GM18505 (cell line): ENCODE measurements around the gene PRKACA.
A peak's percentile ranks its signal among the peaks of the same experiment; 100 is the strongest.

Experiments
- ATAC-seq: cut with Tn5 transposase; IDR thresholded peaks from one replicate; pipeline ENCODE4 v1.9.1; 2021; ENCODE audit not compliant: unreplicated experiment
- POLR2A ChIP-seq: IDR thresholded peaks from 4 replicates; pipeline ENCODE4 v1.6.1; 2011; ENCODE audit warnings: borderline replicate concordance; ENCODE audit not compliant: insufficient read depth, insufficient read length; ENCODE audit errors: extremely low read depth

The PRKACA gene

DNA sequence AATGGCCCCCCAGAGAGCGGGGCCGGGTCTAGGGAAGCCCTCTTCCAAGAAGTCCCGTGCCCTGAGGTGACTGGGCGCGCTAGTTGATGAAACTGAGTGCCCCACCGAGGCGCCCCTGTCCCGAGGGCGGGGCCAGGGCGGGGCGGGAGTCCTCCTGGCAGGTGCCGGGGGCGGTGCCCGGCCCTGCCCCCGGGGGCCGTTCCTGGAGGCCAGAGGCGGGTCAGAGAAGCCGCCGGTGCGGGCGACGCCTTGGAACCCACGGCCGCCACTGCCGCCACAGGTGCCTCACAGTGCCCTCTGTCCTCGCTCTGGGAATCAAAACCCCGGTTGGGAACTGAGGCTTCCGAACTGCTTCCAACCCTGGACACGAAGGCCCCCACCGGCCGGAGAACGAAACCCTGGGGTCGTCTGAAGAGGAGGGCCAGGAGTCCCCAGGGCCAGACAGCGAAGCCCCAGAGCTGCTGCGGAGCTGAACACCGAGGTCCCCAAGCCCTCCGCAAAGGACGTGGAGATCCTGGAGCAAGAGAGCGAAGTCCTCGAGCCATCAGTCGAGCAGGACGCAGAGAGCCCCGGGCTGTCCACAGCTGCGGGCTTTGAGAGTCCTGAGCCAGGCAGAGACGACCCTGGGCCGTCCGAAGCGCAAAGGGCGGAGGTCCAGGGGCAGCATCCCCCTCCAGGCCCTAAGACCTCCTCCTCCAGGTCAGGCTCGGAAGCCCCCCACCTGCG lies 44.9 kb downstream of the PRKACA start, which contains the start of gene MISP3:
TSS of gene MISP3 (plus strand) at position 252 of the 726 bp plus-strand sequence. CDS start 524 bp downstream, outside the sequence.
- TF ChIP-seq POLR2A, result no peak
- peak; percentile 16 for ATAC-seq

GRCh38 chr19:14070268-14071050 lies 47.1 kb downstream of the PRKACA start:
- TF ChIP-seq POLR2A, result no peak
- ATAC-seq, result no peak

DNA sequence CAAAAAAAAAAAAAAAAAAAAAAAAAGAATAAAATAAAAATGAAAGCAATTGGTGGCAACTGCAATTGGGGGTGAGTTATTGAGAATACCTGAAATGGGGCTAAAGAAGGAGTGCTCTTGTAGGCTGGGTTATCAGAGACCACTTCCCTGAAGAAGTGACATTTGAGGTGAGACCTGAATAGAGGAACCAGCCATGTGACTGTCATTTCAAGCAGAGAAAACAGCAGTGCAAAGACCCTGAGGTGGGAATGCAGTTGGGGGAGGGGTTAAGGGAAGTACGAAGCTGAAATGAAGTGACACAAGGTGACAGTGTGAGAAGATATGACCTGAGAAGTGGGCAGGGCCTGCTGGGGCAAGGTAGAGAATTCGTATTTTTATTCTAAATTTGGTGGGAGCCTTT lies 51.4 kb downstream of the PRKACA start:
- no peak for TF ChIP-seq POLR2A
- ATAC-seq, result no peak

DNA sequence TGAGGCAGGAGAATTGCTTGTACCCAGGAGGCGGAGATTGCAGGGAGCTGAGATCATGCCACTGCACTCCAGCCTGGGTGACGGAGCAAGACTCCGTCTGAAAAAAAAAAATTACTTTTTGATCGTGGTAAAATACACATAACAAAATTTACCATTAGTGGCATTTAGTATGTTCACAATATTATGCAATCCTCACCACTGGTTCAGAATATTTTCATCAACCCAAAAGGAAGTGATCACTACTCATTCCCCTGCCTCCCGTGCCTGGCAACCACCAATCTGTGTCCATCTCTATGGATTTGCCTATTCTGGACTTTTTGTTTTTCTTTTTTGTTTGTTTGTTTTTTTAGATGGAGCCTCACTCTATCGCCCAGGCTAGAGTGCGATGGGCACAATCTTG lies 54.5 kb downstream of the PRKACA start:
- no peak for ATAC-seq
- TF ChIP-seq POLR2A, result no peak

DNA sequence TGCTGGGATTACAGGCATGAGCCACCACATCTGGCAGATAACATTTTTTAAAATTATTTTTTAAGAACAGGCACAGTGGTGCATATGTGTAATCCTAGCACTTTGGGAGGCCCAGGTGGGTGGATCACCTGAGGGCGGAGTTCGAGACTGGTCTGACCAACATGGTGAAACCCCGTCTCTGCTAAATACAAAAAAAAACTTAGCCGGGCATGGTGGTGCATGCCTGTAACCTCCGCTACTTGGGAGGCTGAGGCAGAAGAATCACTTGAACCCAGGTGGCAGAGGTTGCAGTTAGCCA lies 55.1 kb downstream of the PRKACA start:
- no peak for TF ChIP-seq POLR2A

DNA sequence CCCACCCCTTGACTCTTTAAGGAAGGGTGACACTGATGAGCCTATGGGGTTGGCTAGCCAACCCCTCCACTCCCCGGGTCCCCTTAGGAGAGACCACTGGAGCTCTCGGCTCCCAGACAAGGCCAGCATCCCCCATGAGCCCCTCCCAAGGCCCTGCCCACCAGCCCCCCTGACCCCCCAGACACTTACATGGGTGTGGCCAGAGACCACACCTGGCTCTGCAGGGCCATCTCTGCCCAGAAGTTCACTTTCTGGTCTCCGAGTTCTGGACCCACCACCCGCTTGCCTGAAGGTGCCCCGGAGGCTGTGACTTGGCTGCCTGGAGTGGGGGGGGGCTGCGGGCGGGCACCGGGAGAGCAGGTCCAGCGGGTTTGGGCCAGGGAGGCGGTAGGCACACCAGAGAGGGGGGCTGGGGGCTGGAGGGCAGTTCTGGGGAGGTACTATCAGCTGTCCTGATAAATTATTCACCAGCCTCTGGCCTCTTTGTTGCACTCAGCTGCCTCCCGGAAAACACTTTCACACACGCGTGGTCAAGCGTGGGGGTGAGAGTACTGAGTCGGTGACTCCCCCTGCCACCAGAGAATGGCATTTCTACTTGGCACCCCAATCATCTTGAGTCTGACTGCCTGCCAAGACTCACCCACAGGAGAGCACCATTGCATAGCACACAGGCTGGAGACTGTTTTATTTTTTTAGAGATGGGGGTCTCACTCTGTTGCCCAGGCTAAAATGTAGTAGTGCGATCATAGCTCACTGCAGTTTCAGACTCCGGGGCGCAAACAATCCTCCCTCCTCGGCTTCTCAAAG lies 55.6 kb downstream of the PRKACA start, which contains the start of gene PALM3:
TSS of gene PALM3 (minus strand) at position 326 of the 807 bp plus-strand sequence. CDS start at position 230, 96 bp downstream.
- no peak for TF ChIP-seq POLR2A
- no peak for ATAC-seq

More for the DNA sequence above, 55.1 kb downstream of the PRKACA start:
- ATAC-seq, result no peak

DNA sequence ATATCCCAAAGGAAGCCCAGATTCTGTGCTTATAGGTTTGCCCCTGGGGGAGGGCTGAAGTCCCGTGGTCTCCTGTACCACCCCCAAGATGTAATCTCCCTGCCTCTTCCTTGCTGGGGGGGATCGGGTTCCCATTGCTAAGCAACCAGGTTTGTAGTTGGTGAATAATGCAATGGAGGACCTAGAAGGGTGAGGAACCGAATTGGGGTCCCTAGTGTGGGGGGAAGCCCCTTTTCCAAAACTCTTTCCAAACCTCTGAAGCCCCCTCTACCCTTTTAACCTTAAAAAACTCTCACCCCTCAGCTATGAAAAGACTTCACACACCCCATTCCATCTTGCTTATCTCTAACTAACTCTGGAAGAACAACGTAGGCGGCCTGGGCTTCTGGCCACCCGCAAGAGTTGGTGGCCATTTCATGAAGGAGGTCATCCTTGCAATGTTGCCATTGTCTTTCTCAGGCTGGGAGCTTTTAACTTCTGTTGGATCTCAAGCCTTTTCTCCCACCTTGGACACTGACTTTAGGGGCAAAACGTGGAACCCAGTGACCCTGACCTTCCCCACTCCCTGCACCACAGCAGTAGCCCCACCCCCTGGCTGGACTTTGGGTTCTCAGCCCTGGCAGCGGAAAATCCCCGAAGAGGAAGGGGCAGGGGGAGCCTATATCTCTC lies 56.3 kb downstream of the PRKACA start:
- TF ChIP-seq POLR2A, result no peak
- ATAC-seq, result no peak

GRCh38 chr19:14059652-14060155 lies 57.9 kb downstream of the PRKACA start:
- TF ChIP-seq POLR2A, result no peak
- no peak for ATAC-seq

DNA sequence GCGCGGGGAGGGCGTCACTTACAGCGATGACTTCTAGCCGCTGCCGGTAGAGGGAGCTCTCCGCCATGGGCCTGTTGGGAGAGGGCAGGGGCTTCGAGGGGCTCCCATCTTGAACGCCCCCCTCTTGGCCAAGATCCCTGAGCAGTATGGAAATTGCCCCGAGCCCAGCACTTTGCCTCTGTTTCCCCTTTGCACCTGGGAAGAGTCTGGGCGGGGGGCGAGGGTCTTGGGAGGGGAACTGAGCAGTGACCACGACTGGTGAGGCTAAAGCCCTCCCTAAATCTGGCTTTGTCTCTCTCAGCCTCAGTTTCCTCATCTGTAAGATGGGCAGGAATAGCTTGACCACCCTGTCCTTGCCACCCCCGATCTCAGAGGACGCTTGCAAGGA lies 58.5 kb downstream of the PRKACA start:
- no peak for ATAC-seq
- no peak for TF ChIP-seq POLR2A

DNA sequence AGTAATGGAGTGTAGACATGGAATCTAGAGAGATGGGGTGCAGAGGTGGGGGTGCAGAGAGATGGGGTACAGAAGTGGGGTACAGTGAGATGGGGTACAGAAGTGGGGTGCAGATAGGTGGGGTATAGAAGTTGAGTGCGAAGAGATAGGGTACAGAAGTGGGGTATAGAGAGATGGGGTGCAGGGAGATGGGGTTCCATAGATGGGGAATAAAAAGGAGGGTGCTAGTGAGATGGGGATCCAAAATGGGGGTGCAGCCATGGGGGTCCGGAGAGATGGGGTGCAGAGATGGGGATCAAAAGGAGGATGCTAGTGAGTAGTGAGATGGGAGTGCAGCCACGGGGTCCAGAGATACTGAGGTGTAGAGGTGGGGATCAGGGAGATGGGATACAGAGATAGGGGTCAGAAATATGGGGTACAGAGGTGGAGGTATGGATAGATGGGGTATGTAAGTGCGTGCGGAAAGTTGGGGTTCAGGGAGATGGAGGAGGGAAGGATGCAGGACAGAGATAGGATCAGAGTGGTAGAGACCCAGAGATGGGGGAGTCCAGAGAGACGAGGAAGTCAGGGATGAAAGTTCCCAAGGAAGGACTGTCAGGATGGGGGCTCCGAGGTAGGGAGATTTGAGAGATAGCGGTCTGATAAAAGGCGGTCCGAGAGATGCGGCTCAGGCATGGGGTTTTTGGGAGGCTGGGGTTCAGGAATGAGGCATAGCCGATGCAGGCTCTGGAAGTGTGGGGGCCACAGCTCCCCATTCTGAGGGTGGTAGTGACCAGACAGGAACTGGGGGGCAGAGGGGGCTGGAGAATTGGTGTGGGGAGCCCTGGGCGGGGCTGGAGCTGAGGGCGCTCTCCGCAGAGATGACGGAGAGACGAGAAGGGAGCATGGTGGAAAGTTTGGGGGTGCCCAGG lies 59.1 kb downstream of the PRKACA start:
- TF ChIP-seq POLR2A, result no peak
- ATAC-seq, result no peak

DNA sequence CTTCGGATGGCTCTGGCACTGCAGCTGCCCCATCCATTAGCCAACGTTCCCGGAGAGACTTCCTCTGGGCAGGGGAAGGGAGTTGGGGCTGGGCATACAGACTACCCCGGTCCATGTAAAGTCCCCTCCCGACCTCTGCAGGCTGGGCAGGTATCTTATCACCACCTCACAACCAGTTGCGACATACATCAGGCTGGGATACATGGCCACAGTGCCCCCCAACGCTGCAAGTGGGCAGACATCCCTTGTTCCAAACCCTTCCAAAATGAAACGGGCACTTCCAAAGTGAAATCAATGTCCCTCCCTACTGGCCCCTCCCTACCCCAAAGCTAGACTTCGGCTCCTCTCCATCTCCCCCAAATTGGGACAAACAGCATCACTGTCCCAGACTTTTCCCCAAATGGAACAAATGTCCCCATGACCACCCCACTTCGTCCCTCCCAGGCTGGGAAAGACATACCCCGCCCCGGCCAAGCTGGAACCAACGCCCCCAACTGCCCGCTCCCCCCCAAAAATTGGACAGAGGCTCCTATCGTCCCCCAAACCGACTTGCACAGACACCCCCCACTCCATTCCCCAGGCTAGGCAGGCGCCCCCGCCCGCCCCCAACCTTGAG lies 60.7 kb downstream of the PRKACA start:
- no peak for ATAC-seq
- no peak for TF ChIP-seq POLR2A

GRCh38 chr19:14056069-14056666 lies 61.4 kb downstream of the PRKACA start:
- TF ChIP-seq POLR2A, result no peak
- no peak for ATAC-seq

DNA sequence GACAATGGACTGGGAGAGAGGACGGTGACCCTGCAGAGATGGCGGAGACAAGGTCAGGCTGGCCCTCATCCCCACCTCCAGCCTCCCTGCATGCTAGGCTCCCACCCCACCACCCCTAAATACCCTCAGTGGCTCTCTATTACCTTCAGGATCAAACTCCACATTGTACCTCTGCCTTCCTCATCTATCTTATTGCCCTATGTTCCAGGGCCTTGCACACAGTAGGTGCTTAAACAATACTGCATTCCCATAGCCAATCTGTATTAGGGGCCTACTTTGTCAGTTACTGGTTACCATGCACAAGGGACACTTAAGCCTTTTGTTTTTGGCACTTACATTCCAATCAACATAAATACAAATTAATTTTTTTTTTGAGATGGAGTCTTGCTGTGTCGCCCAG lies 62.2 kb downstream of the PRKACA start:
- no peak for TF ChIP-seq POLR2A
- ATAC-seq, result no peak
